Pons (tissue), 1 donor: ENCODE data around the gene STK33.

Experiments
- DNase-seq: peaks from one replicate; pipeline ENCODE4 v3.0.0-alpha.2; 2016; ENCODE audit warnings: low spot score

Gene STK33

DNA sequence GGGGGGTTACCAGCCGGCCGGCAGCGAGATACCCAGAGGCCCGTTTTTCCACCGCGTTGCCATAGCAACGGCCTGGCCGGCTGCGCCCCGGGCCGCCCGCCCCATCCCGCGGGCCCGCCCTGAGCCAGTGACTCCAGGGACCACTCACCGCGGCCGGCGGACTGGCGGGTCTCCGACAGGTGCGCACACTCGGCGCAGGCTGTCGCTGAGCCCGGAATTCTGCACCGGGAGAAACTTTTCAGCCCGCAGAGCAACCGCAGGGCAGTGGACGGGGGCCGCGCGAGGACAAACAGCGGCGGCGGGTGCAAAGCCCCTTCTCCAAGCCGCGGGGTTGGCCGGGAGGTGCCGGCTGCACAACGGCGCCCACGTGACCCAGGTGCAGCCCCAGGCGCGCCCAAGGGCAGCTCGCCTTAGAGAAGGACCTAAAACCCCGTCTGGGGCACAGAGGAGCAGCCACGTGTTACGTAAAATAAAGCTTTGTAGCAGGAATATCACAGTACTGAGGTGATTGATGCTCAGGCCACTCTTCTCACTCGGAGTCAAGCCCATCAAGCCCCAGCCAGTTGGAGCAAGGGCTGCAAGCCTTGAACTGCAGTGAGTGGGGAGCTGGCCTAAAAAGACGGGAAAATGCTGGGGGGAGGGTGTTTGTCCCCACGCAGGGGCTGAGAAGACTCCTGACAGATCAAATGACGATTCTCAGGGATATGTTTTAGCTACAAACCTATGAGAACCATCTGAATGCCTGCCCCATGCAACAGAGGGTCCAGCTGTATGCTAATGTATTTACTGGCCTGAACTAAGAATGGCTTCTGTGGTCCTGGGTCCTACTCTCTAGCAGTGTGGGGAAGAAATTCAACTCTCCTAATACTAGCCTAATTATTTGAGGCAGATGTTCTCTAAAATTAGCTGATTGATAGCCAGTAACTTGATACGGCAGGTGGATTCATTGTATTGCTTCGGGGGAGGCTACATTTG is at the start of gene STK33:
TSS of gene STK33 (minus strand) at position 294 of the 975 bp plus-strand sequence. CDS start 119,323 bp downstream, outside the sequence.
- no peak for DNase-seq

DNA sequence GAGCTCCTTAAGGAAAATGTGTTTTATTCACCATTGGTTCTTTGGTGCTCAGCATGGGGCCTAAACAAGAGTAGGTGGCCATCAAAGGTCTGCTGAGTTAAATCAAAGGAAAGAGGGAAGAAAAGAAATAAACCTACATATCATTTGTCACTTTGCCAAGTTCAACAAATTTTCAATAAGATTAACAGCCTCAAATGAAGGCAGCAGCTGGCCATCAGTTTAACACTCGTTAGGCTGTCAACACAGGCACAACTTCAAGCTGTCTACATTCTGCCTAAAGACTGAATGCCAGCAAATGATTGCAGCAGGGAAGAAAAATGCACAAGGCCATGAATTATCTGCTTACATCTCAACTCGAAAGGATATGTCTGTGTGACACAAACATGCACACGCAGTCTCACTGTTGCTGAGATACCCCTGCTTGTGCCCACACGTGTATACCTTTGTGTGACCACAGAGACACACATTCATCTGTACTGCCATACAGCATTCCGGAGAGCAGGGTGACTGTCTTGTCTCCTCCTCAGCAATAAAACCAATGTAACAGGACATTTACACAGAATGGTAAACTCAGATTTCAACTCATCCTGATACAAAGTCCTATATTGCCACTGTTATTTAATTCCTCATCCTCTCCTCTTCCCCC is 48.3 kb upstream of the STK33 start:
- DNase-seq: no peak

- DNase-seq: no peak
Measured at GRCh38 chr11:8641332-8641731, 47.3 kb upstream of the STK33 start.

GRCh38 chr11:8640267-8640906 is 46.4 kb upstream of the STK33 start:
- DNase-seq: no peak

DNA sequence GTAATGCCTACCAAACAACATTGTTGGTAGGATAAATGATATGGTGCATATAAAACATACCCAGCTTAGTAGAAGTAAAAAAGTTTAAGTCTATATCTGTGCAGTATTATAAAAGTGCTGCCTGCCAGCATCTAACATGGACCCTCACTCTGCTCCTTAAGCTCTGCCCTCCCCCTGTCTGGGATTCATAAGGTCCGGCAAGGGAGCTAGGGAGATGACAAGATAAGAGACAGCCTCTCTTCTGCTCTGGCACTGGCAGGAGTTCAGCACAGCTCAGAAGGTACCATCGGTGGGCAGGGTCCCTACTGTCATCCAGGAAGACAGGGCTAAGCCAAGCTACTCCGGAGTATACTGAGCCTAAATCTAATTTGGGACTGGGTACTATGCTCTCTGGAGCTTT is 45.6 kb upstream of the STK33 start:
- DNase-seq: no peak

DNA sequence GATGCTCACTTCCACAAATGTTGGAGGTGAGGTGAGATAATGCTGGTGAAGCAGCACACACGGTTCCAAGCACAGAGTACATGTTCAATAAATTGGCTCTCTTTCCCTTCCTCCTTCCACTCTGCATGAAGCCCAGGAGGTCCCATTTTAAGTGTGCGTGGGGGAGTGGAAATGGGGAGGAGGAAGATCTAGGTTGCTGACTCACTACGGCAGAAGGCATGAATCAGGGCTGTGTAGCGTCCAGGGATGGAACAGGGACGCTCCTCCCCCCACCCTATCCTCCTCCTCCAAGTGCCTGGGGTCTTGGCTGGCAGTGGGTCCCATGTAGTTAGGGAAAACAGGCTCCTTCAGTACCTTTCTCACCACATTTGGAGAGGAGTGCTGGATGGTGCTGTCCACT is 44.3 kb upstream of the STK33 start:
- DNase-seq: no peak

GRCh38 chr11:8636127-8636526 is 42.1 kb upstream of the STK33 start:
- no peak for DNase-seq

GRCh38 chr11:8634498-8634897 is 40.5 kb upstream of the STK33 start:
- no peak for DNase-seq

DNA sequence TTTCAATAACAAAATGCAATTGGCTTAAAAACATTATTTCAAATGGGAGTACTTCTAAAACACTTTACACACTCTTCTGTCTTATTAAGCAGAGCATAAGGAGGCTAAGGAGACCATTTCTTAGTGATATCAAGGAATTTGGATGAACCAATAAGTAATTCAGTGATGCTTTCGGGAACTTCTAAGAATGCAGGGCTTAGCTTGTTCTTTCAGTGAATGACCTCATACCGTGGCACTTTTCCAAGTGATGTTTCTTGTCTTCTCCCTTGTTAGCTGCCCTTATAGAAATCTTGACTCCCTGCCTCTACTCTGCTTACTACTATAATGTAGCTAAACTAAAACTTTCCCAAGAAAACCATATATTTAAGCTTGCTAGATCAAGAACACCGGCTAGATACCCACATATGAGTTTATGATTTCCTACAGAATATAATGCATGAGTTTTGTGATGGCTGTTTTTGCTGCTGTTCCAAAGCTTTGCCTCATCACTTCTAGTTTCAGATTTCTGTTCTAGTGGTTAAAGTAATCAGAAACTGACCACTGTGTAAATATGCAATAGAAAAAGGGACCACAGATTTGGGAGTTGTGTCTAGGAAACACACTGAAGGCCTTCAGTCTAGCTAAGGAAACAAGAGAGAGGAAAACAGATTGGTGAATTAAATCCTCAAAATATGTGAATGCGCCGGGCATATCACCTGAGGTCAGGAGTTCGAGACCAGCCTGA is 37.5 kb upstream of the STK33 start:
- DNase-seq: peak; percentile 10

DNA sequence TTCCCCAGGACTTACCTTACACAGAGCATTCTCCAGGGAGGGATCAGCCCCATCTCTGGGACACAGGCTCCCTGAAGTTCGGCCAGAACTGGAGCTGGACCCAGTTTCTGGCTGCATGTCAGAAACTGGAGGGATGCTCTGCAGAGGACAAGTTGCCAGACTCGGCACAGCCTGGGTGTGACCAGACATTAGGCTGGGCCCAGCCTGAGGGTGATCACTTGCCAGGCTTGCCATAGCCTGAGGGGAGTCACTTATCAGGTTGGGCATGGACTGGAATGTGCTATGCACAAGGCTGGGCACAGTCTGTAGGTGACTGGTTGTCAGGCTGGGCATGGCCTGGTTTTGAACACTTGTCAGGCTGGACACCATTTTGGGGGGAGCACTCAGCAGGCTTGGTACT is 30.7 kb upstream of the STK33 start:
- no peak for DNase-seq

- no peak for DNase-seq
Measured at GRCh38 chr11:8621147-8621546, 27.1 kb upstream of the STK33 start.

DNA sequence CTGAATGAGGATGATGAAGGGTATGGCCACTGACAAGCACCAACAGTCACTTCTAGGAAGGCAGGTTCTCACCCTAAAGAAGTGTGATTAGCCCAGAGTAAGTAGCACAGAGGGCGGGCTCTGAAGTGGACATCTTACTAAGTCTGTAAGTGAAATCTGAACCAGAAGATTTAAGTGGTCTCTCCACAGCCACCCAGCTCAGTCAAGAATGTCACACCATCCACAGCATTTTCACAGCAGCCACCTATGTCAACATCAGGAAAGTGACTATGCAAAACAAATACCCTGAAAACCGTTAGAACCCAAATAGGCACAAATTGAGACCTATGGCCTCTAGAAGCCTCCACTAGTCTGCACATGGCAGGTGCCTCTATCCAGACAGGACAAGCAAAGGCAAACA is 23.0 kb upstream of the STK33 start:
- no peak for DNase-seq

- no peak for DNase-seq
Measured at GRCh38 chr11:8615291-8616032, 21.4 kb upstream of the STK33 start.

DNA sequence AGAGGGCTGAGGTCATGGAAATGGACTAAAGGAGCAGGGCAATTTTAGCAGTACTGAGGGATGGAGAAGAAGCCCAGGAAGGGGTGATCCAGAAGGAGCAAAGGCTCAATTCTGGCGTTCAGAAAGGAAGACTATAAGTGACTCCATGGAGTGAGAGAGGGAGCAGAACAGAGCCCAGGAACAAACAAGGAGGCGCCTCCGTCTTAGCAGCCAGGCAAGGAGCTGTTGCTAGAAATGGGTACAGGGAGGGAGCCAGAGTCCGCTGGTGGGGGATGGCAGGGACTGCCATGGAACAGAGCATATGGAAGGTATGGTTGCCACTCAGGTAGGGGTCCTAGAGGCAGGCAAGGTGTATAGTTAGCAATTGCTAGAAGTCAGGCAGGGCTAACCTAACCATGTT is 20.5 kb upstream of the STK33 start:
- DNase-seq: no peak

GRCh38 chr11:8613036-8613435 is 19.0 kb upstream of the STK33 start:
- no peak for DNase-seq

DNA sequence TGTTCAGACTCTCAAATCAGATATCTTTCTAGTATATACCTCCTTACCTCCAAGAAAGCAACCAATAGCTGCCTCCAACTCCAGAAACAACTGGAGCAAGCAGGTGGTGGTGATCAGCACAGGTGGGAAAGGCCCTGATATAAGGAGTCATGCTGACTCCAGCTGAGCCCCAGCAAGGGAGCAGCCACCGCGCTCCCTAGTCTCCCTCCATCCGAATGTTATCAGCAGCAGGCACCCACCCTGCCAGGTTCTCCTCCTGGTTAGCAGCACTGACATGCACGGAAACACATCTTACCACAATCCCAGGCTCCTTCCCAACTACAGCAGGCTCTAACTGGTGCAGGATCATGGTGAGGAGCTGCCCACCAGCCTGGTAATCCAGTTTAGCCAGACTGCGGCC is 18.5 kb upstream of the STK33 start:
- DNase-seq: no peak

DNA sequence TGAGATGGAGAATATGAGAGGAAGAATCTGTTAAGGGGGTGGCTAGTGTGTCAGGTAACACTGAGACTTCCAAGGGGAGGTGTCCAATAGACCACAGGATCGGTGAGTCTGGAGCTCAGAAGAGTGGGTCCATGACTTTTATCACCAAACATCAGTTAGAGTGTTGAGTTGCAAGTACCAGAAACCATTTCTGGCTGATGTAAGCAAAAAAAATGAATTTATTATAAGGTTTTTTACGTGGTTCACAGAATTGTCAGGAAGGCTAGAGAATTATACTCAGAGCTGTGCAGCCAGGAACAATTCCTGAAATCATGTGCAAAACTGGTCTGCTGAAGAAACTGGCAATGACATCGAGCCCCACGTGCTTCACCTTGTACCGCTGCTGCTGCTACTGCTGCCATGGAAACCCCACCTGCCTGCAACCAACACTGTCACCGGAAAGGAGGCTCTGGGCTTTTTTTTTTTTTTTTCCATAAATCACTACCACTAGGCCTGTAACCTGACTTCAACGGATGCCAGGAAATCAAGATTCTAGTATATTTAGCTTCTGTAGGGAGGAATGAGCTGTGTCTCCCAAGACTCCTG is 16.6 kb upstream of the STK33 start:
- DNase-seq: no peak

DNA sequence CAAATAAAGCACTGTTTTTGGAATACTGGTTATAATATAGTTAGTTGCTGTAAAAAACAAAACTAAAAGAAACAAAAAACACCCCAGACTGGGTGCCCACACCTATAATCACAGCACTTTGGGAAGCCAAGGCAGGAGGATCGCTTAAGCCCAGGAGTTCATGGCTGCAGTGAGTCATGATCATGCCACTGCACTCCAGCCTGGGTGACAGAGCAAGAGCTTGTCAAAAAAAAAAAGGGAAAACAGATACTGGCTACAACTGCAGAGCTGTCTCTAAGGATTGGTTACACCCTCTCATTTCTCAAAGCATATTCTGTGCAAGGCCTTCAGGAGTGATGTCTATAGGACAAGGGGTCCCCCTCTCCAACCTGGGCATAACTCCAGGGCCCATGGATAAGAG is 14.6 kb upstream of the STK33 start:
- DNase-seq: no peak

DNA sequence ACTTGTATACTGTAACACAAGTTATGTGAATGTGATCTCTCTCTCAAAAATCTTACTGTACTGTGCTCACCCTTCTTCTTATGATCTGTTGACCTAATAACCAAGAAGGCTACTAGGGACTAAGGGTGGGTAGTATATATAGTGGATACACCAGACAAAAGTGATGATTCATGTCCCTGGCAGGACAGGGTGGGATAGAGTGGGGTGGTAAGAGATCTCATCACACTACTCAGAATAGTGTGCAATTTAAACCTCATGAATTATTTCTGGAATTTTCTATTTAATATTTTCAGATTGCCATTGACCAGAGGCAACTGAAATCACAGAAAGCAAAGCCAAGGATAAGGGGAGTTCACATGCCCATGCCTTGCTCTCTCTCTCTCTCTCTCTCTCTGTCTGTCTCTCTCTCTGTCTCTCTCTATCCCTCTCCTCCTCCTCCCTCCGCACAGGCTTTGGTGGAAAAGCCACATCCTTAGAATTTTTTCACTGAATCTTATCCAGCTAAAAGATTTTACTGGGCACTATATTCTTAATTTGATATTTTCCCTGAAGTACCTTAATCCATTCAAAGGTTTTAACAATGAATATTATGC is 12.0 kb upstream of the STK33 start:
- no peak for DNase-seq

DNA sequence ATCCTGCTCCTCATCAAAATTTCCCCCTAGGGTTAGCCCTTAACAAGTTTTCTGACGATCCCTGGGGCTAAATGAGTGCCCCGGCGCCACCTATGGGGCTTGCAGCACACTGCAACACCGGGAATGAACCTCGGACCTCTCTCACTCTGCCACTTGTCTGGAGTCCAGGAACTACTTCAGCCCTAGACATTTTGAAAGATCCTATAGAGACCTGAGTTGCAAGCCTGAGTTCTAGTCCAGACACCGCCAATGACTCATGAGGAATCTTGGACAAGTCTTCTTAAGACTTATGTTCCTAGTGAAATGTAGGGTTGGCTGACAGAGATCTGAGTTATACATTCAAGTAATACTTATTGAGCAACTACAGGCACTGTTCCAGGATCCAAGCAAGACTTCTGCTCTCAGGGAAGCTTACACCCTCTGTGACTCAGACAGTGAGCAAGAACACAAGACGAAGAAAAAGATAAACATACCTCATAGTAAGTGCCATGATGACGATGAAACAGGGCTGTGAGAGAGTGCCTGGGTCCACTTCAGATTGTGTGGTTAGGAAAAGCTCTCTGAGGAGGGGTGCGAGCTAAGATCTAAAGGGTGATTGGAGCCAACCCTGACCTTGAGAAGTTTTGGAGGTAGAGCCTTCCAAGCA is 10.2 kb upstream of the STK33 start:
- DNase-seq: no peak
